ENCODE data around the gene POU2F2. TPM values are rescaled to one million over a fixed set of nuclear protein-coding genes. Genes with fewer than 3 reads are reported as not detected.

The POU2F2 gene
- total and polyA plus RNA-seq, 10 of the 15 experiments (the other 5 are each of a cell fraction or from before 2014, with no cell fraction given): 4.4 to 62.4 (median 37.9) TPM

- TF ChIP-seq PAX8 (IDR thresholded peaks at IDR 0.05): no peak
- TF ChIP-seq SP1 (IDR thresholded peaks at IDR 0.05; ENCODE audit: low read depth, low read length): no peak
- no peak for TF ChIP-seq CEBPZ (IDR thresholded peaks at IDR 0.05; ENCODE audit: low read depth, low read length)
- no peak for TF ChIP-seq NFYB (IDR thresholded peaks at IDR 0.05; ENCODE audit: insufficient read depth, low read depth, low read length)
- TF ChIP-seq REST (IDR thresholded peaks at IDR 0.05; ENCODE audit: low read depth, low read length): no peak
- peak; percentile 73; the same call in 1 of the 2 replicates for TF ChIP-seq CREB1 (IDR thresholded peaks at IDR 0.05; ENCODE audit: low read depth)
- TF ChIP-seq ZNF24 (IDR thresholded peaks at IDR 0.05): no peak
- no peak for TF ChIP-seq TCF7 (IDR thresholded peaks at IDR 0.05; ENCODE audit: borderline replicate concordance)
- no peak for TF ChIP-seq KDM1A (IDR thresholded peaks at IDR 0.05; ENCODE audit: borderline replicate concordance)
- no peak for TF ChIP-seq PAX5 (IDR thresholded peaks at IDR 0.05; ENCODE audit: borderline replicate concordance, low read depth, low read length)
- TF ChIP-seq PKNOX1 (IDR thresholded peaks at IDR 0.05): no peak
- TF ChIP-seq TARDBP (IDR thresholded peaks at IDR 0.05; ENCODE audit: borderline replicate concordance): 0 out of 2 replicates have a peak, but pooled peaks have one; percentile 25
- TF ChIP-seq E2F8 (IDR thresholded peaks at IDR 0.05; ENCODE audit: low read depth, partially characterized antibody): no peak
- TF ChIP-seq TCF3 (IDR thresholded peaks at IDR 0.05; ENCODE audit: borderline replicate concordance, insufficient read depth, low read depth, low read length): peak; percentile 76; the same call in 1 of the 2 replicates
- TF ChIP-seq IRF3 (IDR thresholded peaks at IDR 0.05): no peak
- TF ChIP-seq BCL11A (IDR thresholded peaks at IDR 0.05; ENCODE audit: low read depth, low read length): 0 out of 2 replicates have a peak, but pooled peaks have one; percentile 4
- no peak for TF ChIP-seq STAT3 (IDR thresholded peaks at IDR 0.05; ENCODE audit: low read depth, low read length)
- no peak for TF ChIP-seq ZNF622 (IDR thresholded peaks at IDR 0.05)
- TF ChIP-seq RAD51 (IDR thresholded peaks at IDR 0.05): no peak
These were observed 18.5 kb downstream of the POU2F2 start (continued) for GRCh38 chr19:42113641-42114348.

All from GM12878 (cell line).